ENCODE measurements around the gene TIAM2.
"Not testable (repeated sequence)": the region's sequence is repeated elsewhere in the genome, so short reads cannot be mapped to it uniquely, and the experiment has no call there.

TIAM2 gene

DNA sequence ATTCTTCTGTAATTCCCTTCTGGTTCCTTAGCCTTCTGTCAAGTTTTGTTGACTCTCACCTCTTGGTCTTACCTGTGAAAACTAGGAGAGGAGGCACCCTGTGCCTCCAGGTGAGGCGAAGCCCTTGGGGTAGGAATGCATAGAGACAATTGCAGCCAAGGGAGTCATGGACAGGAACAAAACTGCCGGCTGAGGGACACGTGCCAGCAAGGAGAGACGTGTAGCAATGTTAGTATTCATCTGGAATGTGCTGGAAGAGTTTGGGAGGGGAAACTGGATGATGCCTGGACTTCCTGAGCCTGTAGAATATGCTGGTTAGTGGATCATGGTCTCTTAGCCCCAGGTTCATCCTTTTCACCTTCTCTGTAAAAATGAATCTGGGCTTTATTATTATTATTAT, 3.9 kb upstream of the TIAM2 start:
- no peak for FAIRE-seq

DNA sequence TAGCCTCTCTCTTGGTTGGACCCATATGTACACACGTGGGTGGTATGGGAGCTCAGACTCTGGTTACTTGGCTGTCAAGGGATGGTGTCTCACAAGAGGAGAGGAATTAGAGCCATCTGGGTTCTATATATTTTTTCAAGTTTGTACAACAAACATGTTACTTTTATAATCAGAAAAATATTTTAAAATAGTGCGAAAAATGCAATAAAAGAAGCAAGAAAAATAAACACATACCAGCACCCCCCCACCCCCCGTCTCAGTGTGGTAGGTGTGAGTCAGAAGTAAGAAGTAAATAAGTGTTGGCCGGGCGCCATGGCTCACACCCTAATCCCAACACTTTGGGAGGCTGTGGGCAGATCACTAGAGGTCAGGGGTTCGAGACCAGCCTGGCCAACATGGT, 2.1 kb upstream of the TIAM2 start:
- FAIRE-seq, result no peak

DNA sequence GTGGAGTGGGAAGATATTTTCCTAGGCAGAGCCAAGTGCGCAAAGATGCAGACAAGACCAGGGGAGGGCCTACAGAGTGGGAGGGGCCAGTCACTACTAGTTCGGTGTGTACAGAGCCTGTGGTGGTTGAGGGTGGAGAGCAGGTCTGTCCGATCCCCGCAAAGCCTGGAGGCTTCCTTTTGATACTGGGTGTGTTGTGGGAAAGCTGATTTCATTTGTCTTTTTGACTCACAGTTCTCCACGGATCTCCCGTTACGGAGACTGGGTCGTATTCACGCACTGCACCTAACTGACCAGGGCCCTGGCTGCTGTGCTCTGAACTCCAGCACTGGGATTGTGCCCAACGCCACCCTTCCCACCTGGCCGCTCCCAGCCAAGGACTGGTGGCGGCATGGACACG, 1.4 kb upstream of the TIAM2 start:
- FAIRE-seq, result no peak

- FAIRE-seq, result no peak
Observed at GRCh38 chr6:154994836-154995253, 270 bp upstream of the TIAM2 start.

GRCh38 chr6:154996016-154996590, 988 bp downstream of the TIAM2 start:
- no peak for FAIRE-seq

GRCh38 chr6:154996841-154997311, 1.8 kb downstream of the TIAM2 start:
- FAIRE-seq, result no peak

- FAIRE-seq, result no peak
Observed at GRCh38 chr6:154998855-154999254, 3.7 kb downstream of the TIAM2 start.

- FAIRE-seq, result no peak
Observed at GRCh38 chr6:155001482-155001881, 6.4 kb downstream of the TIAM2 start.

- FAIRE-seq, result no peak
Observed at GRCh38 chr6:155001934-155002333, 6.8 kb downstream of the TIAM2 start.

DNA sequence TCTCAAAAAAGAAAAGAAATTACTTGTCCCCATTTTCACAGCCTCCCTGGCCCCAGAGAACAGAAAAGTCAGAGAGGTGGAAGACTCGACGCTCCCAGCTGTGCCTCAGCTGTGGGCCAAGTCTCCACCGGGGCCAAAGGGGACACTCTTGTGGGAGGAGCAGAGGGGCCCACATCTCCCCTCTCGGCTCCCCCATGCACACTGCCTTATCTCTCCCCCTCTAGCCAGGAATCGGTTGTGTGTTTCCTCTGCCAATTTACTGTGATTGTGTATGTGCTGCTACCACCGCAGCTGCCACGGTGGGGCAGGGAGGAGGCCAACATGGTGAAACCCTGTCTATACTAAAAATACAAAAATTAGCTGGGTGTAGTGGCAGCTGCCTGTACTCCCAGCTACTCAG, 8.4 kb downstream of the TIAM2 start:
- FAIRE-seq, result no peak

DNA sequence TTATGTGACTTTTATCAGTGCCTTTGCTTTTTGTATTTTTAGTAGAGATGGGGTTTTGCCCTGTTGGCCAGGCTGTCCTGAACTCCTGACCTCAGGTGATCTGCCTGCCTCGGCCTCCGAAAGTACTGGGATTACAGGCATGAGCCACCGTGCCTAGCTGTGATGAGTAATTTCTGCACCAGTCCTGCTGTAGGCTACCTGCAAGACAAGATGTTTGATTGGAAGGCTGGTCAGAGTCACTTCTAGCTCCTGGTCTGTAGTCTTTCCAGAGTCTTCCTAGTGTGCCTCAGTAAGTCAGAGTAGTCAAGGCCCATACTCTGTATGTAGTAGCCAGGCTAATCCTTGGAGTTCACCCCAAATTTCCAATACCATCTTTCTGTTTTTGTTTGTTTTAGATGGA, 8.9 kb downstream of the TIAM2 start:
- FAIRE-seq, result no peak

DNA sequence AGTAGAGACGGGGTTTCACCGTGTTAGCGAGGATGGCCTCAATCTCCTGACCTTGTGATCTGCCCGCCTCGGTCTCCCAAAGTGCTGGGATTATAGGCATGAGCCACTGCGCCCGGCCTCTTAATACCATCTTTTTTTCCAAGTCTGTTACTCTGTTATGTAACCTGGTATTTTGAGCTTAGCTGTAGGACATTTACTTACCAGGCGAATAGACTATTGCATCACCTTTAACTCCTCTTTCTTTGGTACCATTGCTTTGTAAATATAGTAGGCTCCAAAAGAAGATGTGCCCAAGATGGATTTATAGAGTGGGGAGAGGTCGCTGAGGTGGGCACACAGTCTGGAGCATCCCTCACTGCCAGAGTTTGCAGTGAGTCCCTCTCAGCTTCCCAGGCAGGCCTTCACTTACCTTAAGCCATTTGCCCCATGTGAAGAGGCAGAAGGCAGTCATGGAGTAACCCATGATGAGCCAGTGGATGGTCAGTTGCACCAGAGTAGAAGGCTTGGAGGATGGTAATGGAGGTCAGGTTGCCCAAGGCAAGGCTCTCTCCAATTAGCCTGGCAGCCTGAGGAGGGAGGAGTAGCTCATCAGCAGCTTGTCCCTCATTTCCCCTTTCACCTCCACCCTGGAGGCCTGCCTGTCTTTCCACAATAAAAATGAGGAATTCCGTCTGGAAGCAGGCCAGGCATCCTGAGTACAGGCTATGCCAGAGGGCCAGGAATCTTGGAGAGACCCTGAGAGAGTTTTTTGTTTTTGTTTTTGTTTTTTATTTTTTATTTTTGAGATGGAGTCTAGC, 9.7 kb downstream of the TIAM2 start:
- FAIRE-seq, result no peak

- no peak for FAIRE-seq
Observed at GRCh38 chr6:155008625-155009024, 13.5 kb downstream of the TIAM2 start.

DNA sequence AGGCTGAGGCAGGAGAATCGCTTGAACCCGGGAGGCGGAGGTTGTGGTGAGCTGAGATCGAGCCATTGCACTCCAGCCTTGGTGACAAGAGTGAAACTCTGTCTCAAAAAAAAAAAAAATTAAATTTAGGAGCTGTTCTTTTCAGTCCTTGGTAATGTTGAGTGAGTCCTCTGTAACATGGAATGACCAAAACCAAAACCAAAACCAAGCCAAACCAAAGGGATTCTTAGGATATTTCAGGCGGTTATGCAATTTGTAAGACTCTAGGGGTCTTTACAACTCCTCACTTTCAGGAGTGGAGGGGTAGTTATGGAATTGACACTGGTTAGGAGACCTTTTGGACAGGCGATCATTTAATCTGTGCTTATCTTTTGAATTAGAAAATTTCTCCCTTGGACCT, 15.8 kb downstream of the TIAM2 start:
- FAIRE-seq, result no peak

DNA sequence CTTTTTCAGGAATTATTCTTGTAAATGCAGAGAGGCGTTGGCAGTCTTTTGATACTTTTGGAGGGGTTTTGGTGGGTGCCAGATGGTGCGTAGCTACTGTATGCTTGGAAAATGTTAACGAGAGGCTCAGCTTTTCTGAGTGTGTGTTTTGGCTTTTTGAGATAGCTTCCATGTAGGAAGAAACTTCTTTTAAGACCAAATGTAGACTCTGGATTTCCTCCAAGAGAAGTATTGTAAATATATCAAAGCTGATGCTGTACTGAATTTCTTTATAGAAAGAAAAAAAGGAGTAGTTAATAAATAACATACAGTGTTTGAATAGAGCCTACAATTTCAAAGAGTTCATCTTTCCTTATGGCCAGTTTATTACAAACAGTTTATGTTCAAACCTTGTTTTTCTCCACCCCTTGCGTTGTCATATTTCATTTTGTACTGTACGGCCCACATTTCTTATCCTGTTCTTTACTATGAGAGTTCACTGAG, 16.7 kb downstream of the TIAM2 start:
- FAIRE-seq, result no peak

DNA sequence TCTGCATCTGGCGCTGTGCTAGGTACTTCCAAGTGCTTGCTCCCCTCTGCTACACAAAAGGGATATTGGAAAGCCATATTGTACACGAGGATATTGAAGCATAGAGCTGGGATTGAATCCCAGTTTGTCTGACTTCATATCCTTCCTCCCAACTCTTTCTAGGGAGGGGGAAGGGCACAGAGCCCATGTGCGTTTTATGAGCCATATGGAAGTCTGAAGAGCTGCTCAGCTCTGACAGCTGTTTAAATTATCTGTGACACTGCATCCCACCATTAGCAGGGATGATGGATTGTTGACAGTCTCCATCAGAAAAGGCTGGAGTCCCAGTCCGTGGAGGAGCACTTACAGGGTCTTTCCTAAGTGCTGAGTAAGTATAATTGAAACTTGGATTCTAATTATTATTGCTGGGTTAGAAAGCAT, 18.4 kb downstream of the TIAM2 start:
- FAIRE-seq, result no peak

DNA sequence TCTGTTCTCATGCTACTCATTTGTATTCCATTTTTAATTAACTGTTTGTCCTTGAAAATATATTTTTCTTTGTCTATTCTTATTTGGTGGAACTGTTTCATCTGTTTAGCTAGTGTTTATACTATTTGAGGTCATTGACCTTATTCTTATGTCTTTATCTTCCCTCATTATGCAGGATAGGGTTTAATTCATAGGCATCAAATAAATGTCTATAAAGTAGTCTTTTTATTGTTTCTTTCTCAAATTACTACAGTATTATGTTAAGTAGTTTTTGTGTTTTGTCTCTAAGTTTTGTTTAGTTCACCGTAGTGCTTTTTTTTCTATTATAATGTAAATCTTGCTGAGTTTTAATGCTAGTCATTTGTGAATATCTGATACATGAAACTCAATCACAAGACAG, 19.0 kb downstream of the TIAM2 start:
- no peak for FAIRE-seq

- FAIRE-seq, result no peak
Observed at GRCh38 chr6:155014670-155015300, 19.7 kb downstream of the TIAM2 start.

DNA sequence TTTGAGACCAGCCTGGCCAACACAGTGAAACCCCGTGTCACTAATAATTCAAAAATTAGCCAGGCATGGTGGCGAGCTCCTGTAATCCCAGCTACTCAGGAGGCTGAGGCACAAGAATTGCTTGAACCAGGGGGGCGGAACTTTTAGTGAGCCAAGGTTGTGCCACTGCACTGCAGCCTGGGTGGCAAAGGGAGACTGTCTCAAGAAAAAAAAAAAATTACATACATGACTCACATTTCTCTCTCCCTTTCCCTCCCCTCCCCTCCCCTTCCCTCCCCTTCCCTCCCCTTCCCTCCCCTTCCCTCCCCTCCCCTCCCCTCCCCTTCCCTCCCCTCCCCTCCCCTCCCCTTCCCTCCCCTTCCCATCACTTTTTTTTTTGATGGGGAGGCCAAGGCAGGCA, 23.3 kb downstream of the TIAM2 start:
- not testable (repeated sequence) for FAIRE-seq

DNA sequence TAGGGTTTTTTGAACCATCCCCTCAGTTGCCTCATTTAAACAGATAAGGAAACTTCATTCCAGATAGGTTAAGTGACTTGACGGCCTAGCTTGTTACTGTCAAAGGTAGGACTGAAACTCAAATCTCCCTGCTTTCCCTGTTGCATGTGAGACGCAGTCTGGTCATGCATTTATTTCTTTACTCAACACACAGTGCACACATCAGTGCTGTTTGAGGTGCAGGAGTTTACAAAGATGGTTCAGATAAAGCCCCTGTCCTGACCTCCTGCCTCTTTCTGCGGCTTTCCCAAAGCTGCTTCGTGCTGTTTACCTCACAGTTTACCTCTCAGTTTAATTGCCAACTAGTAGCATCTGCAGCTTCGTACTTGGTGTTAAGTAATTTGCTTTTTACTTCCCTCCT, 26.6 kb downstream of the TIAM2 start:
- FAIRE-seq, result no peak

DNA sequence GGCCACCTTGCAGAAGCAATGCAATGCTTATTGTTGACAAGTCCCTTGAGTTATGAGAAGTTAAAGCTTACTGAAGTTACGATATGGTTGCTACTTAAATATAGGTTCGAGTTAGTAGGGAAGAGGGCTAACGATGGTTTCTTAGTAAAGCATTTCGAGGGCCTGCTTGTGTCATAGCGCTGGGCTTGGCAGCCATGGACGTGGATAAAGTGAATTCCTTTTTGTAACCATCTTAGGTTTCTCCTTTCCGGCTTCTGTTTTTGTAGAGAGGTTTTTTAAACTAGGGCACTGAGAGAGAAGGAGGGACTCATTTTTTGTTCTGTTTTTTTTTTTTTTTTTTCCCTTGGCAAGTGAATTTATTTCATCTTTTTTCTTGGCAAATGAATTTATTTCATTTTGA, 27.6 kb downstream of the TIAM2 start:
- FAIRE-seq, result no peak

- FAIRE-seq, result no peak
Observed at GRCh38 chr6:155023717-155024116, 28.6 kb downstream of the TIAM2 start.

DNA sequence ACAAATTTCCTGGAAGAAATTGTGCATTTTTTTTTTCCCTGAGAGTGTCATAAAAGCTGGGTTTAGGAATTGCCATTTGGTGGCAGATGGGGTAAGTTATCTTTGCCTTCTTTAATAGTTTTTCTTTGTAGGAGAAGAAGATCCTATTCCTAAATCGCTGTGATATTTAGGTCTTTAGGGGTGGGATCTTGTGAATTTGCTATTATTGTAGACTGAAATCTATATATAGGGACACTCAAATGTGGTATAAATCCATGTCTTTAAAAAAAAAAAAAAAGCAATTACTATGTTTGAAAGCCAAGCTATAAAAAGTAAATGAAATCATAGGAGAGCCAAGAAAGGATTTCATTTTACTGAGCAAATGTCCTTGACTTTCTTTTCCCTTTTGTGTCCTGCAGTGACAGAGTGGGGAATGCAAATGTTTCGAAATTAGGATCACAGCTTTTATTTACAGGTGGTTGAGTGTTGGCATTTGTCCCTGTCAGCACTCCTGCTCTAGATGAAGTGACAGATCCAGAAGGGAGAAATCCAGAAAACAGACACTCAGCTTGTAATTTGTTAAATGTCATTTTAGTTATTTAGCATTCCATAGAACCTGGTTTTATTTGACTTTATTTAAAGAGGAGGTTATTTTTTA, 29.4 kb downstream of the TIAM2 start:
- FAIRE-seq, result no peak
